GM18511 (cell line): ENCODE data around the gene ZNF70.

Experiments
- ATAC-seq: cut with Tn5 transposase; IDR thresholded peaks from one replicate; pipeline ENCODE4 v1.9.1; 2021; ENCODE audit warnings: mild to moderate bottlenecking, moderate library complexity; ENCODE audit not compliant: unreplicated experiment

Gene ZNF70

DNA sequence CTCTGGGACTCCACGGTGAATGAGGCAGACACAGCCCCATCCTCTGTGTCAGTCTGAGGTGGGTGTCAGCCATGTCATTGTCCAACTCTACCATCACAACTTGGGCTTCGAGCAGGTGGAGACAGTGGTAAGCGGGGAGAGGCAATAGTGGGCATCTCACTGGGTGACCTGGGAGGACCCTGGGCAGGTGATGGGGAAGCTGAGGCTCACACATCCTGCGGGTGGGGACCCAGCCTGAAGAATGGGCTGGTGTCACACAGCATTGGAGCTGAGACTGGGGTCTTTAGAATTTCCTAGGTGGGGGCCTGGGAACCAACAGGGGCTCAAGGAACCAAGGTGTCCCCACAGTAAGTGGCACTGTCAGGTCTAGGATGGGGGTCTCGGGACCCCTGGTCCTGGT, 28.8 kb upstream of the ZNF70 start:
- no peak for ATAC-seq

- ATAC-seq = no peak
These were observed 28.2 kb upstream of the ZNF70 start for GRCh38 chr22:23779083-23779482.

- ATAC-seq = no peak
These were observed 27.6 kb upstream of the ZNF70 start for GRCh38 chr22:23778577-23778900.

DNA sequence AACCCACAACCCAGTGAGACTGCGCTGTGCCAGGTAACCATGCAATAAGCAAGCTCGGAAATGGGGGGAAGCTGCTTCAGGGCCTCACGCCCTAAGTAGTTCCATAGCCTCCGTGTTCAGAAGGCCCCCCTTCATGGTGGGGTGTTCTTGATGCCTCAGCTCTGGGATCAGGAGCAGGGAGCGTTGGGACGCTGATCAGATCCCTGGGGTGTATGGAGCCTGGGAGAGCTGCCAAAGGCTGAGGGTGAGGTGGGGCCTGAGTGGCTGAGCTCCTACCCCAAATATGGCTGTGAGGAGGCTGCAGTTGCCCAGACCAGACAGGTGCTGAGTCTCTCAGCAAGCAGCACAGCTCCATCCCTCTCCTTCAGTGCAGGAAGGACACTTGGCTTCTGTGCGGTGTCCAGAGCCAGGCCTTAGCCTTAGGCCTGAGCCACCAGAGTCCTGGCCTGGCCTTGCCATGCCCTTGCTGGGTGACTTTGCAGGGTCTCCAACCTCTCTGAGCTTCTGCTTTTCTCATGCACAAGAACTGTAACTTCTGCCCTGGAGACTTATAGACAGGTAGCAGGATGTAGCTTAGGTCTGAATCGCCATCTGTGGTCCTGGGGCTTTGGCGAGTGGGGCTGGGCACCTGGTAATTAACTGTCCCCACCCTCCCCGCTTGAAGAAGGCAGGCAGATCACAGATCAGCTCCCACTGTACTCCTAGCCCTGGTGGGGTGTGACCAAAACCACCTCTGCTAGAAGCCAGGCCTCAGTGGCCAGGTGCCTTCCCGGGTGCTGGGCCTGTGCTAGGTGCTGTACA, 27.1 kb upstream of the ZNF70 start:
- ATAC-seq = no peak

GRCh38 chr22:23775779-23776375, 25.0 kb upstream of the ZNF70 start:
- no peak for ATAC-seq

GRCh38 chr22:23774922-23775436, 24.1 kb upstream of the ZNF70 start:
- ATAC-seq = no peak

DNA sequence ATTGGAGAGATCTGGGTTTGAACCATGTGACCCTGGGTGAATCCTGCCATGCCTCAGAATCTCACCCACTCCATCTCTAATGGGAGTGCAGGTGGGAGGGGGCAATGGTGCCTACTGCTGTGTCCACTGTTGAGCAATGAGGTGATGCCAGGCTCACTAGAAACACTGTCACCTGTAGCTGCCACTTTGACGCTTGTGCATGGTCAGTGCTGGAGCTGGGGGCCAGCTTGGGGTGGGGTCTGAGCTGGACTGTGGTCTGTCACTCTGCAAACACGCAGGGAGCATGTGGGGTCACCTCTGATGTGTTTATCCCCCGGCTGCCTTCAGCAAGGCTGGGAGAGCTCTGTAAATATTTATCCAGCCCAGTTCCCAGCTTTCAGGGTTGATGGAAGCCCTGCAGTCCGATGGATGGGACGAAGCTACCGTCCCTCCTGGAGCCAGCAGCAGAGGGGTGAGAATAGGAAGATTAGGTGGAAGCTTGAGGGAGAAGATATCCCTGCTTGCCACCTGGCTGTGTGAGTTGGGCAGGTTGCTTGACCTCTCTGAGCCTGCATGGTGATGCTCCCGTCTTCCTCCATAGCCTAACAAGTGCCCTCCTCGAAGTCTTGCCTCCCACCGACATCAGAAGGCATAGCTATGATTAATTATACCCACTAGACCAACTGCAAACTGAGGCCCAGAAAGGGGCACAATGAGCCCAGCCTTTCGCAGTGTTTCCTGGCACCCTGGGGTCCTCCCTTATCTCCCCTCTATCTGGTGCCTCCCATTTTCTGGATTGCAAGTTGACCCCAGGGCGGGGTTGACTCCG, 23.4 kb upstream of the ZNF70 start:
- no peak for ATAC-seq

DNA sequence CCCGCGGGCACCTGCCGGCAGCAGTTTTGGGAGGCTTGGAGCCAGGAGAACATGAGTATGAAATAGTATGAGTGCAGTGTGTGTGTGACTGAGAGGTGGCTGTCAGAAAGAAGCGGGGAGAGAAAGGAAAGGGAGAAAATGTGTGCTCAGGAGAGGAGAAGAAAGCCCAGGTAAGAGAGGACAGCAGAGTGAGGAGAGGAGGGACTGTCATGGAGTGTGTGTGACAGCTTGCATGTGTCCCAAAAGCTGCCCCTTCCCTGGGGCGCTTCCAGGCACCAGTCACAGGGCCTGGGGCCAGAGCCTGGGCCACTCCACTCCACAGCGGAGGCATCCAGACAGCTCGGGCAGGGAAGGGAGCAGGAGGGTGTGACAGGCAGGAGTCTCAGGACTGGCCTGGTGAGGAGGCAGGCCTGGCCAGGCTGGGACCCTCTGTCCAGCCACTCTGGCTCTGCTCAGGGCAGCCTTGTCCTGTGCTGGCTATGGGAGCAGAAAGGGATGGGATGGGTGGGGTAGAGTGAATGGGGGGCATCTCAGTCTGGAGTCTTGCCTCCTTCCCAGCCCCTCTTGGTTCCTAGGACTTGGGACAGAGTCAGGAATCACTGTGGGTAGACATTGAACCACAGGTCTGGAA, 22.7 kb upstream of the ZNF70 start:
- ATAC-seq = no peak

- ATAC-seq = no peak
These were observed 21.9 kb upstream of the ZNF70 start, which contains the start of gene MMP11 for GRCh38 chr22:23772649-23773473. MMP11 (plus strand) TSS chr22:23772849; CDS start chr22:23772871, 22 bp downstream.

DNA sequence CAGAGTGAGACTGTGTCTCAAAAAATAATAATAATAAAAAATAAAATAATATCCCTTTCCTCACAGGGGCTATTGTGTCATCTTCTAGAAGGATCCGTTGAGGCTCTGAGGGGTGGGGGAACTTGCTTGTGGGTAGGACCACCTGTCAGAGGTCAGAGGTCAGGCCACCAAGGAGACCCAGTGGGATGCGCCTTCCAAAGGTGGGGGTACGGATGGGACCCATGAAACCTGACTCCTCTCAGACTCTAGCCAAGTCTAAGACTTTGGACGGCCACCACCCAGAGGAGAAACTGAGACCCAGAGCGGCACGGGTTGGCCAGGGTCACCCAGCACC, 21.4 kb upstream of the ZNF70 start:
- no peak for ATAC-seq

DNA sequence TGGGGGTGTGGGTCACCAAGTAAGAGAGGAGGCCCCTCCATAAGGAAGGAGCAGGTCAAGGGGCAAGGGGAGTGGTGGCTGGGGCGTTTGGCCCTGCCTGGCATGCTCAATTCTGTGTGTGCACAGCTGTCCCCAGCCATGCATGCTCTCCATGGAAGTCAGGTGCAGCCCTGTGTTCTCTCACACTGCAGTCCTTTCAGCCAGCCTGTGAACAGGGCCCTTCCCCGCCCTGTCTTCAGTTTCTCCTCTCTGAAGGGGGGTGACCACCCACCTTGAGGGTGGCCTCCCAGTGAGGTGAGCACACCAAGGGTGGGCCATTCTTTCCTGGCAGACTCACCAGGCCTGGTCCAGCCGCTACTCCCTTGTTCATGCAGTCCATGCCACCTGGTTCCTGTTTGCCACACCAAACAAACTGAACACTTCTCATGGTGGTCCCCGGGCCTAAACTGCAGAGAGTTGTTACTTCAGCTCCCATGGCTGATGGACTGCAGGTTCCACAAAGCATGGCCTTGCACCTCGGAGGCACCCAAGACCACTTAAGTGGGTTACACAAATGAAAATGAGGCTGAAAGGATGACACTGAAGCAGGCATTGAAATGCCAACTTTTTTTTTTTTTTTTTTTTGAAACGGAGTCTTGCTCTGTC, 18.5 kb upstream of the ZNF70 start:
- ATAC-seq = no peak

GRCh38 chr22:23767673-23768548, 17.0 kb upstream of the ZNF70 start, which contains the start of gene CHCHD10:
CHCHD10 (minus strand) TSS chr22:23767972; CDS start chr22:23767874, 98 bp downstream.
- peak; percentile 64 for ATAC-seq

DNA sequence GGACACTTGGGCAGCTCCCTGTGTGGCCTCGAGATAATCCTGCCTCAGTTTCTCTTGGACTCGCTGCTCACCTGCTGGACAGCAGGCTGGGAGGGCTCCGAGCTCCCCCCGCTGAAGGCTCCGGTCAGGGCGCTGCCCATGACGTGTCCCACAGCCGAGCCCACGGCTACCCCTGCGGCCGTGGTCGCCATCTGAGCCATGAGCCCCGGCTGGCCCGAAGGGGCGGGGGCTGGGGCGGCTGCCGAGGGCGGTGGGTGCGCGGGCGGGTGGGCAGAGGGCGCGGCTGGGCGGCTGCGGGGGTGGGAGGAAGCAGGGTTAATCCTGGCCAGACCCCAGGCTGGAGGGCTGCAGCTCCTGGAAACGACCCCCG, 16.4 kb upstream of the ZNF70 start:
- ATAC-seq = no peak

DNA sequence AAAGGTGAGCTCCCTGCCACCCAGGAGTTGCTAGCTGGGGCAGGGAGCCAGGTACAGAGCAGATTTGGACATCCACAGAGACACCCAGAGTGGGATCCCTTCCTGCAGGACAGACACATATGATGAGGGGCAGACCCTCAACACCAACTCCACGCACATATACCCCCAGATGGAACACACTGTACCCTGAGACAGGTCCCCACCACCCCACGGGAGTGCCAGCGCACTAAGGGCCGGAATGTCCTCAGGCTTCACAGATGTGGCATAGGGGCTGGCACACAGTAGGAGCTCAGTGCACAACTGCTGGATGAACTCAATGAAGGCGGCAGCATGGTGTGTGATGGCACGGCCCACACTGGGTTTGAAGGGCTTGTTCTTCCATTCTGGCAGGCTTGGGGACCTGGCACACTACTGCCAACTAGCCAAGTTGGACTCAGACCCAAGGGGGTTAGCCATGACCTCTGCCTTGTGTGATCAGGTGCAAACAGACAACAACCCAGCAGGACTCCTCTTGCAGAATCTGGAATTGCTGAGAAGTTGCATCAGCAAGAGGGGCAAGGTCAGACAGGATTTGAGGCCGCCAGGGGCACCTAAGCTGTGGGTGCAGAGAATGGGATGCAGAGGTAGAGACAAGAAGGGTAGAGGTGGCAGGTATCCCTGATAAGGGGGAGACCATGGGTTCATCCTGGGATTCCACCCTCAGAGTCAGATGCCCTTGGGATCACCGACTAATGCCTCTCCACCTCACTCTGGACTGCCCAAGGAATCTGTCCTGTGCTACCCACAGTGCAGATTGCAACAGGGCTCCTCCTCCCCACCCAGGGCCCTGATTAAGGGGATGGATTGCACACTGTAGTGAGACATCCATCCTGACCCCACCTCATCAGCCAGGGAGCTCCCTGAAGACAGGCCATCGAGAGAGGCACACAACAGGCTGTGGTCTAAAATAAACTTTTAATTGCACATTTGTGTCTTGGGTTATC, 14.3 kb upstream of the ZNF70 start:
- ATAC-seq = no peak

DNA sequence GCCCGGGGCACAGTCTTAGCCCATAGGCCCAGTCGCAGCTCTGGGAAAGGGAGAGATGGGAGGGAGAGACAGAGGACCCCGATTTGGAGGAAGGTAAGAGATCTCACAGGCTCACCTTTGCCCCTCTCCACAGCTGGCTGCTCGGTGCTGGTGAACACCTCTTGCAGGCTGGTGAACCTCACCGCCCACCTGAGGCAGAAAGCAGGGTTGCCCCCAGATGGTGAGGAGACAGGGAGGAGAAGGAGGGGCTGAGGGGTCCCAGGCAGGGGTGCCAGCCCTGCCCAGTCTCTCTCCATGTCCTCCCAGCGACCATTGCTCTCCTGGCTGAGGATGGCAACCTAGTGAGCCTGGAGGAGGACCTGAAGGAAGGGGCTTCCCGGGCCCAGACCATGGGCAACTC, 13.0 kb upstream of the ZNF70 start:
- no peak for ATAC-seq

- ATAC-seq = no peak
These were observed 12.7 kb upstream of the ZNF70 start for GRCh38 chr22:23763579-23763945.

GRCh38 chr22:23762842-23763578, 12.1 kb upstream of the ZNF70 start, which contains the start of gene C22orf15:
C22orf15 (plus strand) TSS chr22:23762990; CDS start chr22:23763307, 317 bp downstream.
- no peak for ATAC-seq
